Left renal pelvis (tissue), 4 donors: ENCODE results near the gene STARD10. TPM values are rescaled to one million over a fixed set of nuclear protein-coding genes. Genes with fewer than 3 reads are reported as not detected.

Source experiments
- DNase-seq, 4 donors: peaks; one replicate each; pipeline ENCODE4 v3.0.0-alpha.2; 2013; ENCODE audit warnings: low read depth in 4 of 4, low spot score in 3 of 4
- polyA plus RNA-seq, 4 donors: library from polyadenylated mRNA; unstranded; fragments of 120-200 nt; gene quantifications; one replicate each; pipeline ENCODE4 v1.2.1, GENCODE V29; 2013; ENCODE audit not compliant: insufficient read length in 4 of 4

STARD10 gene
- polyA plus RNA-seq, 4 donors, result 20.1 to 89.9 (median 68.7) TPM

GRCh38 chr11:72735495-72736027 is 58.3 kb downstream of the STARD10 start:
- DNase-seq, result no peak

- DNase-seq, result no peak
These were observed 61.5 kb downstream of the STARD10 start for GRCh38 chr11:72732329-72732728.

GRCh38 chr11:72730737-72731136 is 63.1 kb downstream of the STARD10 start:
- no peak for DNase-seq

GRCh38 chr11:72730243-72730642 is 63.6 kb downstream of the STARD10 start:
- DNase-seq, result no peak

GRCh38 chr11:72727521-72727920 is 66.3 kb downstream of the STARD10 start:
- no peak for DNase-seq

- DNase-seq, result no peak
These were observed 67.3 kb downstream of the STARD10 start for GRCh38 chr11:72726266-72727220.

- no peak for DNase-seq
These were observed 68.2 kb downstream of the STARD10 start for GRCh38 chr11:72725724-72726028.

- DNase-seq, result peak; percentile 65 to 75 (median 70)
These were observed 68.8 kb downstream of the STARD10 start for GRCh38 chr11:72724851-72725723.

- DNase-seq, result no peak
These were observed 69.8 kb downstream of the STARD10 start for GRCh38 chr11:72724021-72724551.

GRCh38 chr11:72723508-72723907 is 70.3 kb downstream of the STARD10 start:
- no peak for DNase-seq

- peak; percentile 78 to 85 (median 84) for DNase-seq
These were observed 71.6 kb downstream of the STARD10 start for GRCh38 chr11:72722050-72722748.

GRCh38 chr11:72721689-72722049 is 72.2 kb downstream of the STARD10 start:
- no peak for DNase-seq

- DNase-seq, result no peak
These were observed 72.6 kb downstream of the STARD10 start for GRCh38 chr11:72721276-72721675.

GRCh38 chr11:72720784-72721183 is 73.1 kb downstream of the STARD10 start:
- DNase-seq, result no peak

GRCh38 chr11:72720047-72720446 is 73.8 kb downstream of the STARD10 start:
- no peak for DNase-seq

- no peak for DNase-seq
These were observed 74.3 kb downstream of the STARD10 start for GRCh38 chr11:72719551-72719950.

- DNase-seq, result no peak
These were observed 74.7 kb downstream of the STARD10 start for GRCh38 chr11:72719144-72719543.

GRCh38 chr11:72718101-72718501 is 75.7 kb downstream of the STARD10 start:
- DNase-seq, result no peak

- no peak for DNase-seq
These were observed 76.9 kb downstream of the STARD10 start for GRCh38 chr11:72716788-72717435.

GRCh38 chr11:72716290-72716689 is 77.6 kb downstream of the STARD10 start:
- DNase-seq, result no peak
